T-cell (primary cell): ENCODE results near the gene CAMK2N1. TPM values are rescaled to one million over a fixed set of nuclear protein-coding genes. Genes with fewer than 3 reads are reported as not detected.

ENCODE experiments used
- ATAC-seq, 4 experiments: fragments of 200-7000 bp in 3 of 4; fragments of 150-1000 bp in 1 of 4; cut with Tn5 transposase; replicated peaks in 1 of 4; 1 replicate in 3 of 4; 2 replicates in 1 of 4; pipeline ENCODE4 v1.10.0; 2021; ENCODE audit warnings: moderate library complexity in 3 of 4, mild to moderate bottlenecking in 2 of 4, moderate number of reproducible peaks in 1 of 4
- CTCF ChIA-PET, 2 donors: fragments of 300-600 bp; sonication (Branson Sonifier 250); formaldehyde crosslinking; loops; one replicate each; lab custom pipeline; 2022; ENCODE audit warnings: antibody characterized with exemption in 2 of 2; lab: Charles Lee
- POLR2A ChIA-PET, 2 donors: fragments of 300-600 bp; sonication (Branson Sonifier 250); formaldehyde crosslinking; loops; one replicate each; lab custom pipeline; 2022; ENCODE audit warnings: antibody characterized with exemption in 2 of 2; lab: Charles Lee
- DNase-seq, 35 experiments: peaks; one replicate each; pipeline versions ENCODE4 v3.0.0 to v3.0.0-alpha.2; 2013 to 2023
- H3K27ac ChIP-seq: one replicate; pipeline ENCODE4 v1.5.1; 2013; ENCODE audit warnings: low read length
- H3K27me3 ChIP-seq, 2 experiments: replicated peaks in 1 of 2; 1 replicate in 1 of 2; 2 replicates in 1 of 2; pipeline versions ENCODE4 v1.6.1 to v1.7.0; 2013; ENCODE audit warnings: low read length in 1 of 2, mixed read lengths in 1 of 2; ENCODE audit not compliant: control insufficient read depth in 2 of 2, insufficient read depth in 2 of 2; ENCODE audit errors: extremely low read depth in 1 of 2
- H3K36me3 ChIP-seq, 2 donors: 1 replicate in 1 of 2; 2 replicates in 1 of 2; pipeline versions ENCODE4 v1.6.1 to v1.7.0; 2013; ENCODE audit warnings: low read length in 1 of 2; ENCODE audit not compliant: control insufficient read depth in 2 of 2, insufficient read depth in 1 of 2; ENCODE audit errors: extremely low read depth in 1 of 2
- H3K4me1 ChIP-seq, 2 experiments: 1 replicate in 1 of 2; 2 replicates in 1 of 2; pipeline versions ENCODE4 v1.6.1 to v1.7.0; 2013; ENCODE audit warnings: low read length in 2 of 2, mixed read lengths in 1 of 2; ENCODE audit not compliant: insufficient read depth in 2 of 2, control insufficient read depth in 1 of 2; ENCODE audit errors: extremely low read depth in 1 of 2
- H3K4me3 ChIP-seq, 2 donors: 1 replicate in 1 of 2; 2 replicates in 1 of 2; pipeline versions ENCODE4 v1.5.1 to v1.7.0; 2013; ENCODE audit warnings: mild to moderate bottlenecking in 2 of 2, low read length in 1 of 2, moderate library complexity in 1 of 2; ENCODE audit not compliant: control insufficient read depth in 1 of 2; ENCODE audit errors: extremely low read depth in 1 of 2
- H3K9me3 ChIP-seq: 2 replicates; pipeline ENCODE4 v1.7.0; 2013
- H3K27ac Mint-ChIP-seq, 2 donors: one replicate each; pipeline ENCODE4 v1.8.0; 2020 to 2021; ENCODE audit warnings: mild to moderate bottlenecking in 2 of 2, mixed read lengths in 2 of 2
- H3K27me3 Mint-ChIP-seq, 2 donors: one replicate each; pipeline ENCODE4 v1.8.0; 2021 to 2022; ENCODE audit warnings: mixed read lengths in 2 of 2
- H3K36me3 Mint-ChIP-seq: one replicate; pipeline ENCODE4 v1.8.0; 2021; ENCODE audit warnings: mixed read lengths
- H3K4me1 Mint-ChIP-seq, 3 donors: one replicate each; pipeline ENCODE4 v1.8.0; 2020 to 2022; ENCODE audit warnings: mixed read lengths in 3 of 3, mild to moderate bottlenecking in 1 of 3
- H3K4me3 Mint-ChIP-seq, 3 donors: one replicate each; pipeline ENCODE4 v1.8.0; 2020 to 2022; ENCODE audit warnings: mild to moderate bottlenecking in 3 of 3, mixed read lengths in 3 of 3, moderate library complexity in 3 of 3
- H3K9me3 Mint-ChIP-seq, 3 donors: one replicate each; pipeline ENCODE4 v1.8.0; 2020 to 2022; ENCODE audit warnings: mixed read lengths in 3 of 3
- WGBS: methylation state at CpG from one replicate; pipeline ENCODE4 v1.1.5; 2013; ENCODE audit warnings: missing lambda C conversion rate; ENCODE audit not compliant: insufficient coverage; 5-methylcytosine and 5-hydroxymethylcytosine counted together
- total RNA-seq, 35 experiments: library from RNA in 6 of 35; stranded (reverse) in 6 of 35; fragments of 120-200 nt in 1 of 35; gene quantifications; one replicate each; pipeline versions ENCODE4 v1.2.1 to v1.2.4 and lab custom pipeline; 2013 to 2026

The CAMK2N1 gene
- total RNA-seq, 5 donors from 2014 or later (not counting 1 experiment from before 2014, with no cell fraction given), result 2.5 to 7.9 (median 7.1) TPM

- Histone ChIP-seq H3K4me3 (no peak overlapping the region), H3K4me1 (peaks cover 0 to 8% of the 10 kb centered on the region in 2 experiments), H3K9me3 (no peaks in the 10 kb centered on the region), H3K27ac (no peak overlapping the region), H3K27me3 (peaks cover 19 to 77% of the 10 kb centered on the region in 2 experiments), H3K36me3 (no peaks in the 10 kb centered on the region)
- POLR2A ChIA-PET, result no interaction called here
- no peak overlapping the region for H3K27ac Mint-ChIP-seq
- H3K9me3 Mint-ChIP-seq, result no peaks in the 10 kb centered on the region
- DNase-seq (no peak), ATAC-seq (no peak)
- H3K27me3 Mint-ChIP-seq, result peaks cover 75 to 88% of the 10 kb centered on the region in 2 donors
- no peak overlapping the region for H3K4me3 Mint-ChIP-seq
- 69% methylated on average over 3 of the region's 10 CpGs for WGBS
- peaks cover 0 to 6% (median 5%) of the 10 kb centered on the region in 3 donors for H3K4me1 Mint-ChIP-seq
- no peaks in the 10 kb centered on the region for H3K36me3 Mint-ChIP-seq
- CTCF ChIA-PET, result interaction anchor here in 1 of 2 donors (0.7 kb wide), 1 partner anchor 966 kb away, joined by 3 read pairs; no protein-coding TSS in a partner anchor
Observed at GRCh38 chr1:20477348-20478056, 8.5 kb downstream of the CAMK2N1 start.

- 9% methylated on average over 33 of the region's 33 CpGs for WGBS
Observed at GRCh38 chr1:20476265-20477038, 9.6 kb downstream of the CAMK2N1 start.

GRCh38 chr1:20474996-20475395 is 11.0 kb downstream of the CAMK2N1 start:
- H3K27me3 Mint-ChIP-seq, result peaks cover 78 to 82% of the 10 kb centered on the region in 2 donors
- CTCF ChIA-PET, result no interaction called here
- no peak overlapping the region for H3K27ac Mint-ChIP-seq

More at GRCh38 chr1:20476265-20477038, 9.6 kb downstream of the CAMK2N1 start:
- ChIA-PET POLR2A (no interaction called here), CTCF (no interaction called here)
- H3K36me3 Mint-ChIP-seq, result no peaks in the 10 kb centered on the region
- H3K9me3 Mint-ChIP-seq, result no peaks in the 10 kb centered on the region
- Histone ChIP-seq H3K27me3 (peaks cover 14 to 78% of the 10 kb centered on the region in 2 experiments), H3K27ac (no peak overlapping the region), H3K4me3 (no peak overlapping the region), H3K4me1 (peaks cover 0 to 8% of the 10 kb centered on the region in 2 experiments), H3K9me3 (no peaks in the 10 kb centered on the region), H3K36me3 (no peaks in the 10 kb centered on the region)
- no peak overlapping the region for H3K4me3 Mint-ChIP-seq
- H3K27me3 Mint-ChIP-seq, result peaks cover 80 to 89% of the 10 kb centered on the region in 2 donors
- DNase-seq (no peak), ATAC-seq (no peak)
- peaks cover 0 to 6% (median 3%) of the 10 kb centered on the region in 3 donors for H3K4me1 Mint-ChIP-seq
- no peak overlapping the region for H3K27ac Mint-ChIP-seq

GRCh38 chr1:20474333-20474975 is 11.6 kb downstream of the CAMK2N1 start:
- peaks cover 8 to 63% of the 10 kb centered on the region in 2 experiments for H3K27me3 ChIP-seq
- Mint-ChIP-seq H3K4me1 (peaks cover 0 to 6% (median 3%) of the 10 kb centered on the region in 3 donors), H3K27me3 (peaks cover 77 to 80% of the 10 kb centered on the region in 2 donors), H3K9me3 (no peaks in the 10 kb centered on the region), H3K4me3 (no peak overlapping the region), H3K27ac (no peak overlapping the region), H3K36me3 (no peaks in the 10 kb centered on the region)
- ChIA-PET CTCF (no interaction called here), POLR2A (no interaction called here)
- H3K9me3 ChIP-seq, result no peaks in the 10 kb centered on the region
- no peak overlapping the region for H3K4me3 ChIP-seq
- DNase-seq, result no peak
- H3K27ac ChIP-seq, result no peak overlapping the region
- WGBS, result 82% methylated on average over 1 of the region's 2 CpGs
- no peak for ATAC-seq
- H3K36me3 ChIP-seq, result no peaks in the 10 kb centered on the region
- H3K4me1 ChIP-seq, result peaks cover 0 to 8% of the 10 kb centered on the region in 2 experiments

More at GRCh38 chr1:20474996-20475395, 11.0 kb downstream of the CAMK2N1 start:
- DNase-seq (no peak), ATAC-seq (no peak)
- Mint-ChIP-seq H3K9me3 (no peaks in the 10 kb centered on the region), H3K4me3 (no peak overlapping the region), H3K4me1 (peaks cover 0 to 6% (median 3%) of the 10 kb centered on the region in 3 donors), H3K36me3 (no peaks in the 10 kb centered on the region)
- no peak overlapping the region for H3K27ac ChIP-seq
- POLR2A ChIA-PET, result no interaction called here
- H3K4me3 ChIP-seq, result no peak overlapping the region
- H3K27me3 ChIP-seq, result peaks cover 8 to 67% of the 10 kb centered on the region in 2 experiments
- peaks cover 0 to 8% of the 10 kb centered on the region in 2 experiments for H3K4me1 ChIP-seq
- WGBS, result 68% methylated on average over 4 of the region's 7 CpGs
- H3K36me3 ChIP-seq, result no peaks in the 10 kb centered on the region
- no peaks in the 10 kb centered on the region for H3K9me3 ChIP-seq

GRCh38 chr1:20473894-20474293 is 12.1 kb downstream of the CAMK2N1 start:
- no peaks in the 10 kb centered on the region for H3K9me3 ChIP-seq
- no peak for DNase-seq
- ChIA-PET CTCF (no interaction called here), POLR2A (no interaction called here)
- no peak overlapping the region for H3K4me3 Mint-ChIP-seq
- H3K27me3 Mint-ChIP-seq, result peaks cover 75 to 80% of the 10 kb centered on the region in 2 donors
- no CpG with 5 or more reads among the region's 4 CpGs for WGBS
- H3K36me3 ChIP-seq, result no peaks in the 10 kb centered on the region
- H3K36me3 Mint-ChIP-seq, result no peaks in the 10 kb centered on the region
- no peak overlapping the region for H3K27ac ChIP-seq
- peaks cover 0 to 8% of the 10 kb centered on the region in 2 experiments for H3K4me1 ChIP-seq
- H3K27ac Mint-ChIP-seq, result no peak overlapping the region
- peaks cover 0 to 6% (median 3%) of the 10 kb centered on the region in 3 donors for H3K4me1 Mint-ChIP-seq
- no peak for ATAC-seq
- peaks cover 8 to 65% of the 10 kb centered on the region in 2 experiments for H3K27me3 ChIP-seq
- no peak overlapping the region for H3K4me3 ChIP-seq
- no peaks in the 10 kb centered on the region for H3K9me3 Mint-ChIP-seq
